Left ventricle myocardium superior (tissue), 1 donor: Measurements from ENCODE around the gene BLOC1S1. TPM values are rescaled to one million over a fixed set of nuclear protein-coding genes. Genes with fewer than 3 reads are reported as not detected.
"Not testable (repeated sequence)": the region's sequence is repeated elsewhere in the genome, so short reads cannot be mapped to it uniquely, and the experiment has no call there.

Source experiments
- ATAC-seq: fragments of 200-7000 bp; cut with Tn5 transposase; one replicate; pipeline ENCODE4 v1.9.1; 2020; ENCODE audit warnings: mild to moderate bottlenecking, moderate library complexity
- DNase-seq: peaks from one replicate; pipeline ENCODE4 v3.0.0-alpha.2; 2020
- intact Hi-C: fragments of 100-400 bp; cut with micrococcal nuclease; formaldehyde crosslinking; loops from one replicate; pipeline ENCODE4 v1.11.0; 2022
- total RNA-seq: library from RNA; stranded (reverse); fragmentation: NEBNext Ultra II Directional; extraction: Animal tissue kit (Norgen Biotek cat#: 25700); gene quantifications from one replicate; pipeline ENCODE4 v1.2.1, GENCODE V29; 2021
- donor health status: DM: no; HTN: yes; CAD: no; lungs with severe emphysema.

Gene BLOC1S1
- total RNA-seq, 1 donor from 2014 or later = 124 TPM

DNA sequence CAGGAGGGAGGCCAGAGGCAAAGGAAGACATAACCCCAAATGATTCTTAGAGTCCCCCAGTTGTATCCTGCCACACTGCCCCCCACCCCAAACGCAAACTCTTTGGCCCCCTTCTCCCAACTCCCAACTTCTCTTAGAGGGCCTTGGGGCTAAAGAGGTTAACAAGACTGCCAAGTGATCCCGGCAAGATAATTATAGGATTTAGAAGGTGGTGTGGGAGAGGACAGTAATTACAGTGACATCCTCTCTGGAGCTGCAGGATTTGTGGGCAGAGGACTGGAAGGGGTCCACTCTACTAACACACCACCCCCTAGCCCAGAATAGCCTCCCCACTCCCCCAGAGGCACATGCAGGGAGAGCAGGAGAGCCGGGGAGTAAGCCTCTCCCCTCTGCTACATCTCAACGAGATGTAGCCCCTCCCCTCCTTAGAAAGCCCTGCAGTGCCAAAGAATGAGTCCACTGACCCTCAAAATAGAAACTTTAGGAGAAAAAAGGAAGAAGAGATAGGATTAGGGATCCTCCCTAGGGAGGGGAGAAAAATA, 21.8 kb downstream of the BLOC1S1 start:
- intact Hi-C loops = no loop called here
- DNase-seq = no peak
- peak; percentile 15 for ATAC-seq

GRCh38 chr12:55738123-55739024, 22.5 kb downstream of the BLOC1S1 start:
- DNase-seq (peak; percentile 83), ATAC-seq (peak; percentile 75)
- intact Hi-C loops = no loop called here

GRCh38 chr12:55739025-55739378, 23.2 kb downstream of the BLOC1S1 start:
- DNase-seq (no peak), ATAC-seq (no peak)
- intact Hi-C loops = no loop called here

DNA sequence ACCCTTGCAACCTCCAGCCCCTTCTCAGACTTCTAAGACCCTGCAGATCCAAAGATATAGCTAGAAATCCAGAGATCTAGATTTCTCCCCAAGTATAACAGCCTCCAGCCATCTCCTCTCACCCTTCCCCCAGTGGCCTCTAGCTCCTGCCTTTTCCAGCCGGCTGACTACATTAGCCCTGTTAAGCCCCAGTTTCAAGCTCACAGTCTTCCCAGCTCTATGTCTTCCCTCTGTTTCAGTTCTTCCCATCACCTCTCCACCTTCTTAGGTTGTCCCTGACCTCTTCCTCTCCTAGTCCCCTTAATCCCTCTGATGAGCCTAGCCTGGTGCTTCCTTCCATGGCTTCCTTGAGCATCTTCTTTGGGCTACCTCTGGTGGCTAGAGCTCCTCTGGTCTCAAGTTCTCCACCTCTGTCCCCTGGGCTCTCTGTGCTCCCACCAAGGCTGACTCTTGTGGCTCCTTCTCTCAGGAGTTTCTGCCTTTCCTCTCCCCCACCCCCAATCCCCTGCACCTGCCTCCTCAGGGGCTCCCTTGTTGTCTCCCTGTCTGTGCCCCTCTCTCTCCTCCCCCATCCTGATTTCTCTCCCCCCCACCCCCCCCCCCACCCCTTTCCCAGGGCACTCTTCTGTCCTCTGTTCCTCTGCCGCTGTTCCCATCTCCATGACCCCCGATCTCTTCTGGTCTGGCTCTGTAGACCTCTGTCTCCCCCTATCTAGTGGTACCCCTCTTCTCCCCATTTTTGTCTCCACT, 26.3 kb downstream of the BLOC1S1 start:
- intact Hi-C loops = loop anchor here (5.0 kb wide), 1 partner anchor 195 kb away; no protein-coding TSS in a partner anchor
- ATAC-seq (no peak), DNase-seq (no peak)

DNA sequence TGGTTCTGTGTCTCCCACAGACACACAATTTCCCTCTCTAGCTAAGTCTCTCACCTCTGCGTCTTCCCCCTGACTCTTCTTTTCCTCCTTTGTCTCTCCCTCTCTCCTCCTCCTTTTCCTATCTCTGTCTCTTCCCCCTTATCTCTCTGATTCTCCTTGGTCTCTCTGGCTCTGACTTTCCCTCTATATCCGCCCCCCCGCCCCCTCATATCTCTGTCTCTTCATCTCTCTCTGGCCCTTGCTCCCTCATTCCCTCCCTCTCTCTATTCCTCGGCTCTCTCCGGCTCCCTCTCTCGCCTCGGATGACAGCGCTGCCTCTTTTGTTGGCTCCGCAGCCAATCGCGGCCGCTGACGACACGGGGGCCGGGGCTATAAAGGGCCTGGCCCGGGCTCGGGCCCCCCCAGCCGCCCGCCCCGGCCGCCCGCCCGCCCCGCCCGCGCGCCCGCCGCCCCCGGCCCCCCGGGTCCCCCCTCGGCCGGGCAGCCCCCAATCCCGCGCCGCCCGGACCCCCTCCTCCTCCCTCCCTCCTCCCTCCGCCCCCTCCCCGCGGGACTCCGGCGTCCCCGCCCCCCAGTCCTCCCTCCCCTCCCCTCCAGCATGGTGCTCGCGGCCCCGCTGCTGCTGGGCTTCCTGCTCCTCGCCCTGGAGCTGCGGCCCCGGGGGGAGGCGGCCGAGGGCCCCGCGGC, 27.0 kb downstream of the BLOC1S1 start, which contains the start of gene GDF11:
GDF11 (plus strand) TSS at position 404 of the 687 bp plus-strand sequence; CDS start at position 599, 195 bp downstream.
- intact Hi-C loops = loop anchor here (5.0 kb wide), 1 partner anchor 194 kb away; no protein-coding TSS in a partner anchor
- ATAC-seq (peak; percentile 67), DNase-seq (peak; percentile 88)

GRCh38 chr12:55743406-55744339, 27.8 kb downstream of the BLOC1S1 start:
- ATAC-seq = peak; percentile 19
- peak; percentile 71 for DNase-seq
- intact Hi-C loops = loop anchor here (5.0 kb wide), 1 partner anchor 194 kb away; no protein-coding TSS in a partner anchor

- no peak for DNase-seq
- peak; percentile 1 for ATAC-seq
- intact Hi-C loops = loop anchor here (5.0 kb wide), 1 partner anchor 193 kb away; no protein-coding TSS in a partner anchor
Measured at GRCh38 chr12:55744340-55745030, 28.6 kb downstream of the BLOC1S1 start.

DNA sequence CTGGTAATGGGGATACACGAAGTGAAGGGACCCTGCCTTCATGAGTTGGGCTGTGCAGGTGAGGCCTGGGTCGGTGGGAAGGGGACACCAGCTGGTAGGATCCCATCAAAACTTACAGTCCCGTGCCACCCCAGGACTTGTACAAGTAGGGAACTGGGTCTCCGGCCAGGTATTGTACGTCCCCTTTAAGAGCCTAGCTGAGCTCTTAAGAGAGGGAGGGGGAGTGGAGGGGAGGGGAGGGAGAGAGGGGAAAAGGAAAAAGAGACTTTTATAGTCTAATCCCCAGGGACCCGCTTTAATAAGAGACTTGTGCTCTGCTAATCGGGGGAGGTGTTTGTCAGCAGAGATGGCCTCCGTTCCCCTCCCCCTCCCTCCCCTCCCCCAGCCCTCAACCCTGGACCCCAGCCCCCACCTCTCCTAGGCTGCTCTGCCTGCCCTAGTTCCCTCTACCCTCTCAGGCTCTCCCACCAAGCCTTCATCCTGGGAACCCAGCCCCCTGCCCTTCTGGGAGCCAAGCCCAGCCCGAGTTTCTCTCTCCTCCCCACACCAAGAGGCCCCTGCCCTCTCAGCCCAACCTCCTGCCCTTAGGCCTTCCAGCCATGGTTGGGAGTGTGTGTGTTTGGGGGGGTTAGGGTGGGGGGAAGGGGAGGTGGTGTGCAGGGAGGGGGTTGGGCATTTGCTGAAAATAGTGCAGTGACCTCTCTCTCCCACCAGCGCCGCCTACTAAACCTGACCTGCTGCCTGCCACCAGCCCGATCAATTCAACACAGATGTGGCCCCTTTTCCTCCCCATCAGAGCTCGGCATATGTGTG, 29.7 kb downstream of the BLOC1S1 start:
- intact Hi-C loops = no loop called here
- no peak for DNase-seq
- peak; percentile 20 for ATAC-seq

GRCh38 chr12:55746174-55746912, 30.5 kb downstream of the BLOC1S1 start:
- intact Hi-C loops = no loop called here

DNA sequence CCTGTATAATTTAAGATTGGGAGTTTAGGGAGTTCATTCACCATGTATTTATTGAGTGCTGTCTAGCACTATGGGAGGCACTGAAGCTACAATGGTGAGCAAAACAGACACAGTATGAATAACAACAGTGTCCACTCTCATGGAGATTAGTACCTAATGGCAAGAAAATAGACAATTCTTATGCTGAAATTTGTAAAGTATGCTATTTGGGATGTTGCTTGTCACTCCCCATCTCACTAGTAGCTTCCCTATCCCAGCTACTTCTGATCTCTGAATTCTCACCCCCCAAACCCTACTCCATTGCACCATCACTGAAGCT, 31.0 kb downstream of the BLOC1S1 start:
- intact Hi-C loops = no loop called here
- ATAC-seq (no peak), DNase-seq (no peak)

More at GRCh38 chr12:55746174-55746912, 30.5 kb downstream of the BLOC1S1 start:
- DNase-seq (no peak), ATAC-seq (no peak)

DNA sequence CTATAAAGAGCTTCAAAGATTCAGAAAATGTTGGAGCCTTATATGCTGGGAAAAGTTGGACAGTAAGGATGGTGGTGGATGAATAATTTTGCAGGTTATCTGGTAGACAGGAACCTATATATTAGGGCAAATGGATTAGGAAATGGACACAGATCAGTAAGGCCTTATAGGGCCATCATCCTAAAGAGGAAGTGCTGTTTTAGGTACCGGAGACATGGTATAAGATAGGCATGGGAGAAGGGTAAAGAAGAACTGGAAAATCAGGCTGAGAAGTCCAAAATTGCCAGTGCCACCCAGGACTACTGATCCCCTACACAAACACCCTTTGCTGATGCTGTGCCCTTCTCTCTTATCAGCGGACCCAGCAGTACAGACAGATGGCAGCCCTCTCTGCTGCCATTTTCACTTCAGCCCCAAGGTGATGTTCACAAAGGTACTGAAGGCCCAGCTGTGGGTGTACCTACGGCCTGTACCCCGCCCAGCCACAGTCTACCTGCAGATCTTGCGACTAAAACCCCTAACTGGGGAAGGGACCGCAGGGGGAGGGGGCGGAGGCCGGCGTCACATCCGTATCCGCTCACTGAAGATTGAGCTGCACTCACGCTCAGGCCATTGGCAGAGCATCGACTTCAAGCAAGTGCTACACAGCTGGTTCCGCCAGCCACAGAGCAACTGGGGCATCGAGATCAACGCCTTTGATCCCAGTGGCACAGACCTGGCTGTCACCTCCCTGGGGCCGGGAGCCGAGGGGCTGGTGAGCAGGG, 32.6 kb downstream of the BLOC1S1 start:
- no peak for ATAC-seq
- DNase-seq = no peak
- intact Hi-C loops = no loop called here

DNA sequence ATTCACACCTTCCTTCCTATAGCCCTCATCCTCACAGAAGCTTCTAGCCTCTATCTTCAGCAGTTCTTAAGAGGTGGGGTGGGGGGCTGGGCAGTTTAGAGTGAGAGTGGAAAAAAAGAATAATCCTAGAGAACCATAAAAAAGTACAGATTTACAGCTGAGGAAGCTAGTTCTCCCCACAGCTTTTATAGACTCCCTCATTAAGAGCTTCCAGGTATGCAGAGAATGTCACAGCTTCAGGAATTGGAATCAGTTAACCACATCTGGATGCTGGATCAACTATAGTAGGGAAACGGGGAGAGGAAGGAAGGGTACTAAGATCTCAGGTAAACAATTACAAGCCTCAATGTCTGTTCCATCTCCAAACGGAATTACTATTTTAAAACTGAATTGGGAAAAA, 39.4 kb downstream of the BLOC1S1 start:
- no peak for DNase-seq
- intact Hi-C loops = no loop called here
- no peak for ATAC-seq

- DNase-seq = no peak
- intact Hi-C loops = no loop called here
- no peak for ATAC-seq
Measured at GRCh38 chr12:55757701-55758100, 41.9 kb downstream of the BLOC1S1 start.

- ATAC-seq, DNase-seq, intact Hi-C loops: not testable (repeated sequence)
Measured at GRCh38 chr12:55758575-55758974, 42.7 kb downstream of the BLOC1S1 start.

GRCh38 chr12:55760663-55761062, 44.8 kb downstream of the BLOC1S1 start:
- intact Hi-C loops = no loop called here
- no peak for ATAC-seq
- DNase-seq = no peak
